Left lung (tissue), 10 donors: ENCODE results near the gene TXNDC17. TPM values are rescaled to one million over a fixed set of nuclear protein-coding genes. Genes with fewer than 3 reads are reported as not detected.

Experiments
- ATAC-seq: fragments of 200-7000 bp; cut with Tn5 transposase; one replicate; pipeline ENCODE4 v1.9.1; 2020; ENCODE audit warnings: moderate library complexity
- DNase-seq, 4 donors: peaks; one replicate each; pipeline ENCODE4 v3.0.0-alpha.2; 2013 to 2020
- H3K27ac ChIP-seq, 2 donors: fragments of 200-600 bp; sonication (generic) in 1 of 2; one replicate each; pipeline versions ENCODE4 v1.5.0 to v1.8.0; 2020 to 2021
- H3K27me3 ChIP-seq, 2 donors: fragments of 200-600 bp; sonication (generic) in 1 of 2; one replicate each; pipeline versions ENCODE4 v1.5.0 to v1.8.0; 2020 to 2021
- H3K36me3 ChIP-seq, 2 donors: fragments of 200-600 bp; sonication (generic) in 1 of 2; one replicate each; pipeline versions ENCODE4 v1.5.0 to v1.8.0; 2020 to 2021
- H3K4me1 ChIP-seq, 2 donors: fragments of 200-600 bp; one replicate each; pipeline ENCODE4 v1.8.0; 2021
- H3K4me3 ChIP-seq, 2 donors: fragments of 200-600 bp; sonication (generic) in 1 of 2; one replicate each; pipeline versions ENCODE4 v1.5.0 to v1.8.0; 2020 to 2021; ENCODE audit warnings: mild to moderate bottlenecking in 1 of 2
- H3K9me3 ChIP-seq, 2 donors: fragments of 200-600 bp; sonication (generic) in 1 of 2; one replicate each; pipeline versions ENCODE4 v1.5.0 to v1.8.0; 2020 to 2021
- intact Hi-C, 2 donors: fragments of 100-400 bp; cut with DNase I; formaldehyde crosslinking; loops; one replicate each; pipeline versions ENCODE4 v1.11.2 to v1.14.2; 2022
- polyA plus RNA-seq, 6 donors: library from polyadenylated mRNA; unstranded; fragments of 120-200 nt; gene quantifications; one replicate each; pipeline ENCODE4 v1.2.1, GENCODE V29; 2013; ENCODE audit not compliant: insufficient read length in 6 of 6
- total RNA-seq, 2 donors: library from RNA; stranded (reverse); fragmentation: NEBNext Ultra II Directional; extraction: Animal tissue kit (Norgen Biotek cat#: 25700); gene quantifications; one replicate each; pipeline ENCODE4 v1.2.1, GENCODE V29; 2021
- TF ChIP-seq, protein P1 (sequence below), 2 donors: fragments of 200-600 bp; sonication (generic) in 1 of 2; IDR thresholded peaks; one replicate each; pipeline versions ENCODE4 v1.5.0 to v1.8.0; 2021; ENCODE audit warnings: antibody characterized with exemption in 2 of 2
- donor health status: DM: no; HTN: yes; CAD: no.
- donor health status: DM: no; HTN: no; CAD: no.

The TXNDC17 gene
- total and polyA plus RNA-seq, 8 donors, result 78.9 to 102 (median 91.2) TPM

DNA sequence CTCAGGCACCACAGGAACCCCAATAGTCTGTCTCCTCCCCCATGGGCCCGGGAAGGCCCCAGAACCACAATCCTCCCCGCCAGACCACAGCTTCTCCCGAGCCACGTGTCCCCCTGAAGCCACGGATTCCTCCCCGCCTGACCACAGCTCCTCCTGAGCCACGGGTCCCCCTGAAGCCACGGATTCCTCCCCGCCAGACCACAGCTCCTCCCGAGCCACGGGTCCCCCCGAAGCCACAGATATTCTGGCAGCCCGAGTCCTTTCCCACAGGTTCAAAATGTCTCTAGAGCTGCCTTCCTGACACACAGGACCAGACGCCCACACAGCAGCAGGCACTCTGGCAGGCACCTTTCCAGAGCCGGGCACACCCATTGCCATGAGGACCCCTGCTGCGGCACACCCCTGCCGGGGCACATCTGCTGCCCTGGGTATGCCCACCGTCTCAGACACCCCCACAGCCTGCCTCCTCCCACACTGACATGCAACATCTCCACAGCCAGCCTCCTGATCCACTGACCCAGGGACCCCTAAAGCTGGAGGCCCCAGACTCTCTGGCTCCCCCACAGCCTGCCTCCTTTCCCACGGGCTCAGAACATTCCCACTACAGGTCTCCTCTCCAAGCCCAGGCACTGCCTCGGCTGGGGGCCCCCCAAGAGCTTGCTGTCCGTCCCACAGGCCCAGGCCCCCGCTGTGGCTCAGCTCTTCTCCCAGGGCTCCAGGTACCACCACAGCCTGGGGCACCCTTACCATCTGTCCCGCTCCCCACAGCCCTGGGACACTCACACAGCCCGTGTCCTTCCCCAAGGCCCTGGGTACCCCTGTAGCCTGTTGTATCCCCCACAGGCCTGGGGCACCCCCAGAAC lies 2.6 kb upstream of the TXNDC17 start:
- H3K36me3 ChIP-seq, result peaks cover 0 to 22% of the 10 kb centered on the region in 2 donors
- H3K9me3 ChIP-seq, result no peaks in the 10 kb centered on the region
- intact Hi-C loops, result no loop called here
- peaks cover 4 to 30% of the 10 kb centered on the region in 2 donors for H3K4me1 ChIP-seq
- H3K27me3 ChIP-seq, result no peaks in the 10 kb centered on the region
- H3K27ac ChIP-seq, result no peak overlapping the region
- DNase-seq (peak in 1 of 4 donors; percentile 76), ATAC-seq (no peak)
- H3K4me3 ChIP-seq, result no peak overlapping the region
- TF ChIP-seq, protein P1, sequence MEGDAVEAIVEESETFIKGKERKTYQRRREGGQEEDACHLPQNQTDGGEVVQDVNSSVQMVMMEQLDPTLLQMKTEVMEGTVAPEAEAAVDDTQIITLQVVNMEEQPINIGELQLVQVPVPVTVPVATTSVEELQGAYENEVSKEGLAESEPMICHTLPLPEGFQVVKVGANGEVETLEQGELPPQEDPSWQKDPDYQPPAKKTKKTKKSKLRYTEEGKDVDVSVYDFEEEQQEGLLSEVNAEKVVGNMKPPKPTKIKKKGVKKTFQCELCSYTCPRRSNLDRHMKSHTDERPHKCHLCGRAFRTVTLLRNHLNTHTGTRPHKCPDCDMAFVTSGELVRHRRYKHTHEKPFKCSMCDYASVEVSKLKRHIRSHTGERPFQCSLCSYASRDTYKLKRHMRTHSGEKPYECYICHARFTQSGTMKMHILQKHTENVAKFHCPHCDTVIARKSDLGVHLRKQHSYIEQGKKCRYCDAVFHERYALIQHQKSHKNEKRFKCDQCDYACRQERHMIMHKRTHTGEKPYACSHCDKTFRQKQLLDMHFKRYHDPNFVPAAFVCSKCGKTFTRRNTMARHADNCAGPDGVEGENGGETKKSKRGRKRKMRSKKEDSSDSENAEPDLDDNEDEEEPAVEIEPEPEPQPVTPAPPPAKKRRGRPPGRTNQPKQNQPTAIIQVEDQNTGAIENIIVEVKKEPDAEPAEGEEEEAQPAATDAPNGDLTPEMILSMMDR (IDR thresholded peaks at IDR 0.05), result no peak

DNA sequence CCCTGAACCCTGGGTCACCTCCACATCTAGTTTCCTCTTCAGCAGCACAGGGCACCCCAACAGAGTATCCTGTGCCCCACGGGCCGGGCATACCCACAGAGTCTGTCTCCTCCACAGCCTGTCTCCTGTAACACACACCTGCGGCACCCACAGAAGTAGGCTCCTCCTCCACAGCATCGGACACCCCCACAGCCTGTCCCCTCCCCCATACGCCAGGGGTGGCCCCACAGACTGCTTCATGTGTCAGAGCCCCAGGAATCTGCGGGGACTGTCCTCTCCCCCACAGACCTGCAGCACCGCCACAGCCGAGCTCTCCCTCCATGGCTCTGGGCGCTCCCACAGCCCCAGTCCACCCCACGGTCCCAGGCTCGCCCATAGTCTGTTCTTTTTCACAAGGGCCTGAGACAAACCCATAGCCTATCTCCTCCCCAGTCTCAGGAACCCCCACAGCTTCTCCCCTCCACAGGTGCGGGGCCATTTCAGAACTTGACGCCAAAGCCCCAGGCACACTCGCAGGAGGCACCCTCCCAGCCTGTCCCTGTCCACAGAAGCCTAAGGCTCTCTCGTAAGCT lies 1.8 kb upstream of the TXNDC17 start:
- ATAC-seq (no peak), DNase-seq (peak in 1 of 4 donors; percentile 59)
- H3K9me3 ChIP-seq, result no peaks in the 10 kb centered on the region
- H3K4me3 ChIP-seq, result peak overlapping the region; percentile 77 to 85
- no peak overlapping the region for H3K27ac ChIP-seq
- H3K4me1 ChIP-seq, result peaks cover 4 to 30% of the 10 kb centered on the region in 2 donors
- TF ChIP-seq, protein P1 (IDR thresholded peaks at IDR 0.05), result no peak
- H3K27me3 ChIP-seq, result no peaks in the 10 kb centered on the region
- intact Hi-C loops, result no loop called here
- H3K36me3 ChIP-seq, result peaks cover 0 to 21% of the 10 kb centered on the region in 2 donors

DNA sequence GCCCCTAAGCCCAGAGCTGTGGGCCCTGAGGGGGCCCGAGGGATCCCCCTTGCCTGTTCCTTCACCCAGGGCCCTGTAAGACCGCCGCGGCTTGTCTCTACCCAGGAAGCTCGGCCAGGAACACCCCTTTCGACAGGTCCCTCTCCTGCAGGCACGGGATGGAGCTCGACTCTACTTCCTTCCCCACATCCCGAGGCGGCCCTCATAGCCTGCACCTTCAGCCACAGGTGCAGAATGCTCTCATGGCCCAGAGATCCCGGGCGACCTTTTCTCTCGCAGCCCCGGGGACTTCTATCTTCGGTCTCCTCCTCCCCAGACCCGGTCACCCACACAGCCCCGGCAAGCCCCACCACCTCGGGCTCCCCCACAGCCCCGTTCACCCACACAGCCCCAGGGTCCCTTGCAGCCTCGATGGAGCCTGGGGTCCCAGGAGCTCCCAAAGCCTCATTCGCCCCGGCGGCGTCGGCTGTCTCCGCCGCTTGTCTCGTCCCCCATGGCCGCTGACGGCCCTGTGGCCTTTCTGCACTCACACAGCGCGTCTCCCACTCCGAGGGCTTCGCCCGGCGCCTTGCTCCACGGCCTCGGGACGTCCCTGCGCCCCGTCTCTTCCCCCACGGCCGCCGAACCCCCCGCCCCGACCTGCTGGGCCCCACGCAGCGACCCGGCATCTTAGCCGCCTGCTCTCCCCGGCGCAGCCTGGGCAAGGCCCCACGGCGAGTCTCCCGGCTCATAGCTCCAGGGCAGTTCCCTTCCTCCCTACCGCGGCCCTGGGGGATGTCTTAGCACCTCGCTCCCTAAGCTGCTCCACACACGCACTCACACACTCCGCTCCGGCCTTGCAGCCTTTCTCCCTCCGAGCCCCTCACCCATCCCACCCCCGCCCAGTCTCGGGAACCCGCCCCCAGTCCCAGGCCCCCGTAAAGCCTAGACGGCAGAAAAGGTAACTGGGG lies 999 bp upstream of the TXNDC17 start:
- TF ChIP-seq, protein P1 (IDR thresholded peaks at IDR 0.05), result no peak
- peaks cover 4 to 30% of the 10 kb centered on the region in 2 donors for H3K4me1 ChIP-seq
- ATAC-seq (peak; percentile 56), DNase-seq (peak in 1 of 4 donors; percentile 87)
- no peaks in the 10 kb centered on the region for H3K9me3 ChIP-seq
- peak overlapping the region; percentile 77 to 85 for H3K4me3 ChIP-seq
- intact Hi-C loops, result no loop called here
- no peaks in the 10 kb centered on the region for H3K27me3 ChIP-seq
- peaks cover 0 to 21% of the 10 kb centered on the region in 2 donors for H3K36me3 ChIP-seq
- peak overlapping the region; percentile 83 to 90 for H3K27ac ChIP-seq

DNA sequence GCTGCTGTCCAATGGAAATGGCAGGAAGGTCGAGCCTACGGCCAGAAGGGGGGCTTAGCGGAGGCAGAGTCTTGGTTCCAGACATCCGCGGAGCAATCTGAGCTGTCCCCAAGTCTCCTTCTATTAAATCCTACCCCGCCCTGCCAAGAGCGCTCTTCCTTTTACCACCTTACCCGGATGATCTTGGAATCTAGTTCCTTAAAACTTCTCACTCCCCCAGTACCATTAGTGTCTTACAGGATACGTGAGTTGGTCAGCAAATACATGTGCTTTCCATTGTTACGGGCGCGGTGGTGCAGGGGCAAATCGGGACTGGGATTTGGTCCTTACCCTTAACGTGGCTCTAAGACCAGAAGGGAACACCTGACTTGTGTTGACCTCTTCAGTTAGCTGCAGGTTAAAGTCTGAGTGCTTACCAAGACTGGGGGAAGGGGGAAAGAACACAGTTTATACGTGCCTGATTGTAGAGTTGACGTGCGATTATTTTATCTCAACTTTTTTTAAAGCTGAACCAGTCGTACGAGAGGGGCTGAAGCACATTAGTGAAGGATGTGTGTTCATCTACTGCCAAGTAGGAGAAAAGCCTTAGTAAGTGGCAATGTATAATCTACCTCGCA lies 495 bp downstream of the TXNDC17 start:
- DNase-seq (peak in 1 of 4 donors; percentile 69), ATAC-seq (peak; percentile 56)
- H3K9me3 ChIP-seq, result no peaks in the 10 kb centered on the region
- H3K4me3 ChIP-seq, result peak overlapping the region; percentile 77 to 85
- TF ChIP-seq, protein P1 (IDR thresholded peaks at IDR 0.05), result no peak
- H3K27ac ChIP-seq, result peak overlapping the region; percentile 83 to 90
- peaks cover 0 to 34% of the 10 kb centered on the region in 2 donors for H3K36me3 ChIP-seq
- H3K27me3 ChIP-seq, result no peaks in the 10 kb centered on the region
- peaks cover 4 to 30% of the 10 kb centered on the region in 2 donors for H3K4me1 ChIP-seq
- intact Hi-C loops, result no loop called here
